ES-I3 (cell line): ENCODE measurements around the gene PDE6B.
A peak's percentile ranks its signal among the peaks of the same experiment; 100 is the strongest.

Source experiments
- H3K36me3 ChIP-seq: 2 replicates; pipeline ENCODE4 v1.6.1; 2013; ENCODE audit warnings: mild to moderate bottlenecking, low read length, control low read depth, moderate library complexity; ENCODE audit not compliant: insufficient read depth
- H3K4me1 ChIP-seq: 2 replicates; pipeline ENCODE4 v1.6.1; 2013; ENCODE audit warnings: mild to moderate bottlenecking, control low read depth, low read length; ENCODE audit not compliant: insufficient read depth
- H3K9ac ChIP-seq: 2 replicates; pipeline ENCODE4 v1.6.1; 2013; ENCODE audit warnings: low read depth, mild to moderate bottlenecking, low read length, moderate library complexity
- H3K9me3 ChIP-seq: 2 replicates; pipeline ENCODE4 v1.6.1; 2013; ENCODE audit warnings: mild to moderate bottlenecking, low read length, moderate library complexity; ENCODE audit not compliant: control insufficient read depth, insufficient read depth

The PDE6B gene

DNA sequence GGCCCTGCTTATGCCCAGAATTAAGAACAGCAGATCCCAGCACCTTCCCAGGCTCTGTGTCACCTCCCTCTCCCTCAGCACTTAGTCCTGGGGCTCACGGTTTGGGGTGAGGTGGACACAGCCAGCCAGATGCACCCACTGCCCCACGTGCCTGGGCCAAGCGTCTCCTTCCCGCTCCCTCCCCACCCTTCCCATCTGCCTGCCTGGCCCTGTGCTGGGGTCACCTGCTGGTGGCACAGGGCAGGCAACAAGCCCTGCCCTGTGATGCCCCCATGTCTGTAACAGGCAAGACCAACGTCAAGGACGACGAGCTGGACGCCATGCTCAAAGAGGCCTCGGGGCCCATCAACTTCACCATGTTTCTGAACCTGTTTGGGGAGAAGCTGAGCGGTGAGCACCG is 54.3 kb downstream of the PDE6B start:
- H3K9ac ChIP-seq = no peak overlapping the region
- H3K36me3 ChIP-seq = no peaks in the 10 kb centered on the region
- no peaks in the 10 kb centered on the region for H3K9me3 ChIP-seq
- peaks cover 5% of the 10 kb centered on the region; the same call in 1 of the 2 replicates for H3K4me1 ChIP-seq

GRCh38 chr4:680091-680490 is 54.7 kb downstream of the PDE6B start:
- Histone ChIP-seq H3K4me1 (peaks cover 5% of the 10 kb centered on the region; the same call in 1 of the 2 replicates), H3K9ac (peak overlapping the region; percentile 51; the same call in 1 of the 2 replicates), H3K9me3 (no peaks in the 10 kb centered on the region), H3K36me3 (no peaks in the 10 kb centered on the region)

DNA sequence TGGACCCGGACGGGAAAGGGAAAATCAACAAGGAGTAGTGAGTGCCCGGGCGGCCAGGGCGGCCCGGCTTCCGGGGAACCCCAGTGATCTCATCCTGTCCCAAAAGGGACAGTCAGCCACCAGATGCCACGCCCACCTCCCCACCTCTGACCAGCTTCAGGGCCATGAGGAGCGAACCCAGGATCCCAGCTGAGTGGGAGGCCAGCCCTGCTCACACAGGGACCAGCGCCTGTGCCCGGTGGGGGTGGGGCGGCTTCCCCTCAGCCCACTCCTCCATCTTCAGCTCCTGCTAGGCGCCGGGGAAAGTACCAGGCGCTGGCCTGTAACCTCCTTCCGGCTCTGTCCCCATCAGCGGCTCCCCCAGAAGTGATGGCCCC is 55.2 kb downstream of the PDE6B start:
- no peaks in the 10 kb centered on the region for H3K9me3 ChIP-seq
- no peaks in the 10 kb centered on the region for H3K36me3 ChIP-seq
- H3K4me1 ChIP-seq = peaks cover 5% of the 10 kb centered on the region; the same call in 1 of the 2 replicates
- H3K9ac ChIP-seq = peak overlapping the region; percentile 51

- no peaks in the 10 kb centered on the region for H3K36me3 ChIP-seq
- peaks cover 5% of the 10 kb centered on the region; the same call in 1 of the 2 replicates for H3K4me1 ChIP-seq
- H3K9me3 ChIP-seq = no peaks in the 10 kb centered on the region
- H3K9ac ChIP-seq = peak overlapping the region; percentile 51
Observed at GRCh38 chr4:680928-681645, 55.7 kb downstream of the PDE6B start.

DNA sequence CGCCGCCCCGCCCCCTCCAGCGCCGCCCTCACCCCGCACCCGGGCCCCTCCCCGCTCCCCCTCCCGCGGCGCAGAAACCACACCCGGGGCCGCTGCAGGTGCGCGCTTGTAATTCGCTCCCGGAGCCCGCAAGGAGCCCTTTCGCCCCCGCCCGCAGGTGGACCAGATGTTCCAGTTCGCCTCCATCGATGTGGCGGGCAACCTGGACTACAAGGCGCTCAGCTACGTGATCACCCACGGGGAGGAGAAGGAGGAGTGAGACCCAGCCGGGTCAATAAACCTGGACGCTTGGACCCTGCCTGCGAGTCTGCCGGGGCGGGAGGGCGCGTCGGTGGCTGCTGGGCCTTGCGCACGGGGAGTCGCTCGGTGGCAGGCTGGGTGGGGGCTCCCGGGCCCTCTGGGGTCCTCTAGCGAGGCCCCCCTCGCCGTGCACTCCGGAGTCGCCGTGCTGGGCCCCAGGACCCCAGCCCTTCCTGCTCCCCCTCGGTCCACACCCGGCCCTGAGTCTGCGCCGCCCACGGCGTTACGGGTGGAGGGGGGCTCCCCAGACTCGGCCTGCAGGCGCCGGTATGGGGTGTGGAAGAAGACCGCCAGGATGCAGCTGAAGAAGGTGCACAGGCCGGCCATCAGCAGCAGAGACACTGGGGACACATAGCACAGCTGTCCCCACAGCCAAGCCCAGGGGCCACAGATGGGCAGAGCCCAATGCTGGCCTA is 56.5 kb downstream of the PDE6B start:
- Histone ChIP-seq H3K9ac (peak overlapping the region; percentile 31; the same call in 1 of the 2 replicates), H3K4me1 (peaks cover 5% of the 10 kb centered on the region; the same call in 1 of the 2 replicates), H3K36me3 (no peaks in the 10 kb centered on the region), H3K9me3 (no peaks in the 10 kb centered on the region)

- no peaks in the 10 kb centered on the region for H3K36me3 ChIP-seq
- H3K9ac ChIP-seq = no peak overlapping the region
- H3K4me1 ChIP-seq = peaks cover 5% of the 10 kb centered on the region; the same call in 1 of the 2 replicates
- H3K9me3 ChIP-seq = no peaks in the 10 kb centered on the region
Observed at GRCh38 chr4:682490-683172, 57.3 kb downstream of the PDE6B start.

- peaks cover 5% of the 10 kb centered on the region; the same call in 1 of the 2 replicates for H3K4me1 ChIP-seq
- no peaks in the 10 kb centered on the region for H3K9me3 ChIP-seq
- H3K9ac ChIP-seq = no peak overlapping the region
- no peaks in the 10 kb centered on the region for H3K36me3 ChIP-seq
Observed at GRCh38 chr4:683247-683897, 58.0 kb downstream of the PDE6B start.

DNA sequence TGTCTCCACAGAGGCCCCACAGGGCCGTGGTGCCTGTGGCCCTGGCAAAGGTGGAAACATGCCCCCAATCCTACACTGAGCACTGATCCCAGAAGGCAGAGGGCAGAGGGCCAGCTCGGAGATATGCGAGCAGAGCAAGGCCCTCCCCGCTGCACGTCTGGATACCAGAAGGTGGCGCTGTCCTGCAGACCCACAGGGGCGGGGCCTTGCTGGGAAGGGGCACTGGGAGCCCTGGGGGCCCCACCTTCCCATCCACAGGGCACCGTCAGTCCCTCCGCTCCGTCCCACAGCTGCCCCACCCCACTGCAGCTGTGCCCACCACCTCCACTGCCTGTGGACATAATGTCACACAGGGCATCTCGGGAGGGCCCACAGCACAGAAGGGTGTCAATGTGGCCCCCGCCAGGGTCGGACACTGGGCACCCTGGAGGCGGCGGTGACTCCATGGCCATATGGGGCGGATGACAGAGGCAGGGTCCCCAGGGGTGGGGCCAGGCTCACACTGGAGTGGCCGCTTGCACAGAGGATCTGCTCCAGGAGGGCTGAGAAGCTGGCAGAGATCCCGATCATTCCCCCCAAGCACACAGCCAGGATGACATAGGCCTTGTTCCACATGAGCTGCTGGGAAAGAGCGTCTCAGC is 58.7 kb downstream of the PDE6B start:
- no peak overlapping the region for H3K9ac ChIP-seq

GRCh38 chr4:684623-685327 is 59.4 kb downstream of the PDE6B start:
- H3K9me3 ChIP-seq = no peaks in the 10 kb centered on the region
- peaks cover 9% of the 10 kb centered on the region; the same call in 1 of the 2 replicates for H3K4me1 ChIP-seq
- no peak overlapping the region for H3K9ac ChIP-seq
- no peaks in the 10 kb centered on the region for H3K36me3 ChIP-seq

More for the DNA sequence above, 58.7 kb downstream of the PDE6B start:
- no peaks in the 10 kb centered on the region for H3K36me3 ChIP-seq
- no peaks in the 10 kb centered on the region for H3K9me3 ChIP-seq
- H3K4me1 ChIP-seq = peaks cover 5% of the 10 kb centered on the region; the same call in 1 of the 2 replicates

DNA sequence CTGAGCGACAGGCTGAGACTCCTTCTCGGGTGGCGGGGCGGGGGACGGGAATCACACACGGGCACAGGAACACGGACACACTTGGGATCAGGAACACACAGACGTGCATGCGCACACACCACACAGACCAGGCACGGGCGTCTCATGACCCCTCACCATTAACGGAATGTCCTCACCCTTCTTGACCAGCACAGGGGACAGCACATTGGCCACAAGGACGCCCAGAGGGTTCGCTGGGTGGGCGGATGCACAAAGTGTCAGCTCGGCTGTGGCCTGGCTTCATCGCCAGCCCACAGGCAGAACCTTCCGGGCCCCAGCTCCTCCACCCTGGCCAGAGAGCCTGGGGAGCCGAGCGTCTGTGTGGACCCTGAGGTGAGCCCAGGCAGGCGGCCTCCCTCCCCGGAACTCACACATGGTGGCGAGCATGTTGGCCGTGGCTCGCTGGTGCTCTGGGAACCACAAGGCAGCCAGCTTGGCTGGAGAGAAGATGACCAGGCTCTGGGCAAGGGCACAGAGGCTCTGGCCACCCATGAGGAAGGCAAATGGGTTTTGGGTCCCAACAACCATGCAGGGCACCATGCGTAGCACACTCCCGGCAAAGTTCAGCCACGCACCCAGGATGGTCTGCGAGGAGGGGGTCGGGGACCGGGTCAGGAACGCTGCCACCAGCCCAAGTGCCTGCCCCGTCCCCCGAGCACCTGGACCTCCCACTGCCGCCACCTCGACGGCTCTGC is 60.5 kb downstream of the PDE6B start:
- Histone ChIP-seq H3K36me3 (no peaks in the 10 kb centered on the region), H3K9me3 (no peaks in the 10 kb centered on the region)

GRCh38 chr4:686413-687040 is 61.2 kb downstream of the PDE6B start:
- Histone ChIP-seq H3K4me1 (peaks cover 11% of the 10 kb centered on the region; the same call in 1 of the 2 replicates), H3K9ac (no peak overlapping the region), H3K36me3 (no peaks in the 10 kb centered on the region), H3K9me3 (no peaks in the 10 kb centered on the region)

More for the DNA sequence above, 60.5 kb downstream of the PDE6B start:
- Histone ChIP-seq H3K9ac (no peak overlapping the region), H3K4me1 (peaks cover 11% of the 10 kb centered on the region; the same call in 1 of the 2 replicates)
